Measurements from ENCODE around the gene FRRS1L.

DNA sequence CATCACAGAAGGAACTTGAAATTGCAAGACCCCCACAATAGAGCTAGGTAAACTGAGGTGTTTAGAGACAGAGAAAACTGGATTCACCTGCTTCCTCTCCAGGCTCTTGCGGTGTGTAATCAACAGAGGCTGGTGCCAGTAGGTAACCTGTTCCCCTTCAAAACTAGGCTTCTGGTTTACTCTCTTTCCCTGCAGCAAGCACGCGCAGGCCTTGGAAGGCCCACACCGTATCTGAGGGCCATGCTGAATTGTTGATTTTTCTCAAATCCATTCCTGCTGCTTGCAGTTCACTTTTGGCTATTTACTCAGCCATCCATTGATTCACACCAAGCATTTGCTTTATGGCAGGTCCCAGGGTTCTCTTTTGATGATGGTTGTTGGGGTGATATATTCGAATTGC is 667 bp upstream of the FRRS1L start:
- TF ChIP-seq, protein P1, sequence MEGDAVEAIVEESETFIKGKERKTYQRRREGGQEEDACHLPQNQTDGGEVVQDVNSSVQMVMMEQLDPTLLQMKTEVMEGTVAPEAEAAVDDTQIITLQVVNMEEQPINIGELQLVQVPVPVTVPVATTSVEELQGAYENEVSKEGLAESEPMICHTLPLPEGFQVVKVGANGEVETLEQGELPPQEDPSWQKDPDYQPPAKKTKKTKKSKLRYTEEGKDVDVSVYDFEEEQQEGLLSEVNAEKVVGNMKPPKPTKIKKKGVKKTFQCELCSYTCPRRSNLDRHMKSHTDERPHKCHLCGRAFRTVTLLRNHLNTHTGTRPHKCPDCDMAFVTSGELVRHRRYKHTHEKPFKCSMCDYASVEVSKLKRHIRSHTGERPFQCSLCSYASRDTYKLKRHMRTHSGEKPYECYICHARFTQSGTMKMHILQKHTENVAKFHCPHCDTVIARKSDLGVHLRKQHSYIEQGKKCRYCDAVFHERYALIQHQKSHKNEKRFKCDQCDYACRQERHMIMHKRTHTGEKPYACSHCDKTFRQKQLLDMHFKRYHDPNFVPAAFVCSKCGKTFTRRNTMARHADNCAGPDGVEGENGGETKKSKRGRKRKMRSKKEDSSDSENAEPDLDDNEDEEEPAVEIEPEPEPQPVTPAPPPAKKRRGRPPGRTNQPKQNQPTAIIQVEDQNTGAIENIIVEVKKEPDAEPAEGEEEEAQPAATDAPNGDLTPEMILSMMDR (conservative IDR thresholded peaks at IDR 0.05 in 1 of 2, IDR thresholded peaks at IDR 0.05 in 1 of 2; ENCODE audit: low read depth in 1 of 2, low read length in 2 of 2): no peak
- no peak for TF ChIP-seq EZH2 (IDR thresholded peaks at IDR 0.05; ENCODE audit: low read length, missing control alignments)
